Kidney capillary endothelial cell (primary cell): ENCODE data around the gene FRYL.
A peak's percentile ranks its signal among the peaks of the same experiment; 100 is the strongest.
"Not testable (repeated sequence)": the region's sequence is repeated elsewhere in the genome, so short reads cannot be mapped to it uniquely, and the experiment has no call there.

ENCODE experiments used
- DNase-seq: peaks from one replicate; pipeline ENCODE4 v3.0.0-alpha.2; 2018; ENCODE audit warnings: low spot score

Gene FRYL

DNA sequence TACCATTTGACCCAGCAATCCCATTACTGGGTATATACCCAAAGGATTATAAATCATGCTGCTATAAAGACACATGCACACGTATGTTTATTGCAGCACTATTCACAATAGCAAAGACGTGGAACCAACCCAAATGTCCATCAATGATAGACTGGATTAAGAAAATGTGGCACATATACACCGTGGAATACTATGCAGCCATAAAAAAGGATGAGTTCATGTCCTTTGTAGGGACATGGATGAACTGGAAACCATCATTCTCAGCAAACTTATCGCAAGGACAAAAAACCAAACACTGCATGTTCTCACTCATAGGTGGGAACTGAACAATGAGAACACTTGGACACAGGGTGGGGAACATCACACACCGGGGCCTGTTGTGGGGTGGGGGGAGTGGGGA, 34.9 kb downstream of the FRYL start:
- DNase-seq: not testable (repeated sequence)

DNA sequence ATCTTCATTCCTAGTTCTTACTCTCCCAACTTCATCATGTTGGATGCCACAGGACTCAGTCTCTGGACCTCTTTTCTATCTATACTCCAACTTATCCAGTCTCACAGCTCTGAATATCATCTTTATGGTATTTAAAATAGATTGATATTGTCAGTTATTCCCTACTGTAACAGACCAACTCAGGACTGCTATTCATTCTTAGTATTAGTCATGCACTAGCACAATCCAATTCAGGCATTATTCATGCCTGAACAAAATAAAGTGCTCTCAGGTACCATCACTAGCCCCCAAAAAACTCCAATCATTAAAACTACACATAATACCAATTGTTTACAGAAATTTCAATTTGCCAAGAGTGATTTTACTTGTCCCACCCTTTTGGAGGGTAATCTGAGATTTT, 37.7 kb downstream of the FRYL start:
- DNase-seq: no peak

DNA sequence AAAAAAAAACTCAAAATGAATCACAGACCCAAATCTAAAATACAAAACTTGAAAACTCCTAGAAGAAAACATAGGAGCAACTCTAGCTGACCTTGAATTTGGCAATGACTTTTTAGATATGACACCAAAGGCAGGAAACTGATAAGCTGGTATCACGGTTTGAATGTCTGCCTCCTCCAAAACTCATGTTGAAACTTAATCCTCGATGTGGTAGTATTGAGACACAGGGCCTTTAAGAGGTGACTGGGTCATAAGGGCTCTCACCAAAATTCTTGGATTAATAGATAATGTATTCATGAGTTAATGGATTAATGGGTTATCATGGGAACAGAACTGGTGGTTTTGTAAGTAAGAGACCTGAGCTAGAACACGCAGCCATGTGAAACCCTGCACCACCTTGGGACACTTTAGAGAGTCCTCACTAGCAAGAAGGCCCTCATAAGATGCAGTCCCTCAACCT, 40.5 kb downstream of the FRYL start:
- DNase-seq: no peak

DNA sequence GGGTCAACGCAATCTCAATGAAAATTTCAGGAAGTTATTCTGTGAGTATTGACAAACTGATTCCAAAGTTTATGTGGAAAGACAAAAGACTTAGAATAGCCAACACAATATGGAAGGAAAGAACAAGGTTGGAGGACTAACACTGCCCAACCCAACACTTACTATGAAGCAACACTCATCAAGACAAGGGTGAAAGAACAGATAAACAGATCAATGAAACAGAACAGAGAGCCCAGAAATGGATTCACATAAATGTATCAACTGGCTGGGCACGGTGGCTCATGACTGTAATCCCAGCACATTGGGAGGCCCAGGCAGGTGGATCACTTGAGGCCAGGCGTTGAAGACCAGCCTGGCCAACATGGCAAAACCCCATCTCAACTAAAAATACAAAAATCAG, 41.2 kb downstream of the FRYL start:
- DNase-seq: no peak

DNA sequence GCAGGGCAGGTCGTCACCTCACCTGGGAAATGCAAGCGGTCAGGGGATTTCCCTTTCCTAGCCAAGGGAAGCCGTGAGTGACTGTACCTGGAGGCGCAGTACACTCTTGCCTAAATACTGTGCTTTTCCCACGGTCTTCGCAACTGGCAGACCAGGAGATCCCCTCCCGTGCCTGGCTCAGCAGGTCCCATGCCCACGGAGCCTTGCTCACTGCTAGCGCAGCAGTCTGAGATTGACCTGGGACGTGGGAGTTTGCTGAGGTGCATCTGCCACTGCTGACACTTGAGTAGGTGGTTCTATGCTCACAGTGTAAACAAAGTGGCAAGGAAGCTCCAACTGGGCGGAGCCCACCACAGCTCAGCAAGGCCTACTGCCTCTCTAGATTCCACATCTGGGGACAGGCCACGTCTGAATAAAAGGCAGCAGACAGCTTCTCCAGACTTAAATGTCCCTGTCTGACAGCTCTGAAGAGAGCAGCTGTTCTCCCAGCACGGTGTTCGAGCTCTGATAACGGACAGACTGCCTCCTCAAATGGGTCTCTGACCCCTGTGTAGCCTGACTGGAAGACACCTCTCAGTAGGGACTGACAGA, 51.1 kb downstream of the FRYL start:
- not testable (repeated sequence) for DNase-seq

DNA sequence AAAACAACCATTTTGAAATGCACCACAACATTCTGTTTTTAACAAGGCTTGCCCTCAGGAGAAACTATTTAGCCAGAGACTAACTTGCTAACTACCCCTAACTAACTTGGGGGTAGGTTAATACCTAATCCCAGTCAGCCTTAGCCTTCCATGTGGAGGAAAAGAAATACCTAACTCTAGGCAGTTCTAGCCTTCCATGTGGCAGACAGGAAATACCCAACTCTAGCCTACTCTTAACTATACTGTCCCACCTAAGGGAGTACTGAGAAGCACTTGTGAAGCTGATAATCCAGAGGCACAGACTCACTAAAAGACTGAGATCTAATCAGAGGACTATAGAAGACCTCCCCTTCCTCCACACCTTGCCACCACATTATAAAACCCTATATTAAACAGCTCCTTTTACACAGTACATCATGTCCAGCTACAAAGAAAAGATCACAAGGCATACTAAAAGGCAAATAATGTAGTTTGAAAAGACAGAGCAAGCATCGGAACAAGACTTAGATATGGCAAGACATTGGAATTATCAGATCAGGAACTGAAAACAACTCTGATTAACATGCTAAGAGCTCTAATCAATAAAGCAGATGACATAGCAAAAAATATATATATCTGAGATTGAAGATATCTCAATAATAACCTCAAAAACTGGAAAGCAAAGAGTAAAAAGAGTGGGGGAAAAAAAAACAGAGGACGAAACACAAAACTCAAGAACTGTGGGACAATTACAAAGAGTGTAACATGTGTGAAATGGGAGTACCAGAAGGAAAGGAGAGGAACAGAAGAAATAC, 52.2 kb downstream of the FRYL start:
- no peak for DNase-seq

DNA sequence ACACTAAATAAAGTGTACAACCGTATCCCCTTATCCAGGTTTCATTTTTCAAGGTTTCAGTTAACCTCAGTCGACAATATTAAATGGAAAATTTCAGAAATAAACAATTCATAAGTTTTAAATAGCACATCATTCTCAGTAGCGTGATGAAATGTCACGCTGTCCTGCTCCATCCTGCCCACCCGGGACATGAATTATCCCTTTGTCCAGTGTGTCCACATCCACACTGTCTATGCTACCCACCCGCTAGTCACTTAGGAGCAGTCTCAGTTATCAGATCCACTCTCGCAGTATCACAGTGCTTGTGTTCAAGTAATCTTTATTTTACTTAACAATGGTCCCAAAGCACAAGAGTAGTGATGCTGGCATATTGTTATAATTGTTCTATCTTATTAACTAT, 54.7 kb downstream of the FRYL start:
- DNase-seq: no peak

DNA sequence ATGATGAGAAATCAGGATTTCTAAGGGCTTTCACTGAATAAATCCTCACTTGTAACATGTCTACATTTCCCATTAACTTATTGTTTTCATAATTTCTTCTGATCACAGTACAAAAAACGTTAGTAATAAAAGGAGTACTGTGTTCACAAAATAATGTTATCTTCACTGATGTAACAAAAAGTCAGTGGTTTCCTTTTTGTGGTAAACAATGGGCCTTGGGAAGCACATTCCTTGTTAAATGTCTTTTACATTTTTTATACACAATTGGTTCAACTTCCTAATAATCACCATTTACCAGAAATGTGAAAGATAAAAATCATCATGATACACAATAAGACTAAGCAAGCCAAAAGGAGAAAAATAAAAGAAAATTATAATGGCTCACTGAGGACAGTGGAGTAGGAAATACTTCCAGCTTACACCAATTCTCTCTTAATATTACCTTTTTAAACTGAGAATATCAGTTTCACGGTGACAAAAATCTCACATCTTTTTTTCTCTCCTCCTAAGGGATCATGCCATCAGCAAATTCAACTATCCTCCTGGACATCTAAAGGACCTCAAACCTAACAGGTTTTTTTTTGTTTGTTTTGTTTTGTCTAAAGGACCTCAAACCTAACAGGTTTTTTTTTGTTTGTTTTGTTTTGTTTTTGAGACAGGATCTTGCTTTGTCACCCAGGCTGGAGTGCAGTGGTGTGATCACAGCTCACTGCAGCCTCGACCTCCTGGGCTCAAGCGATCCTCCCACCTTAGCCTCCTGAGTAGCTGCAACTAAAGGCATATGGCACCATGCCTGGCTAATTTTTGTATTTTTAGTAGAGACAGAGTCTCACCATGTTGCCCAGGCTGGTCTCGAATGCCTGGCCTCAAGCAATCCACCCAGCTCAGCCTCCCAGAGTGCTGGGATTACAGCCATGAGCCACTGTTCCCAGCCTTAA, 57.3 kb downstream of the FRYL start:
- no peak for DNase-seq

DNA sequence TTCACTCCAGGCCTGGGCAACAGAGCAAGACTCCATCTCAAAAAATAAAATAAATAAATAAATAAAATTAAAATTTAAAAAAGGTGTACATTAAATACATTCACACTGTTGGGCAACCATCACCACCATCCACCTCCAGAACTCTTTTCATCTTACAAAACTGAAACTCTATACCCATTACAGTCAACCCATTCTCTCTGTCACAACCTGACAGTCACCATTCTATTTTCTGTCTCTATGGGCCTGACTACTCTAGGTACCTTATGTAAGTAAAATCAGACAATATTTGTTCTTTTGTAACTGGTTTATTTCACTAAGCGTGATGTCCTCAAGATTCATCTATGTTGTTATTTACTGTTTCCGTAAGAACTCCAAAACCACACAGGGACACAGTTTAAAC, 59.6 kb downstream of the FRYL start:
- DNase-seq: no peak

DNA sequence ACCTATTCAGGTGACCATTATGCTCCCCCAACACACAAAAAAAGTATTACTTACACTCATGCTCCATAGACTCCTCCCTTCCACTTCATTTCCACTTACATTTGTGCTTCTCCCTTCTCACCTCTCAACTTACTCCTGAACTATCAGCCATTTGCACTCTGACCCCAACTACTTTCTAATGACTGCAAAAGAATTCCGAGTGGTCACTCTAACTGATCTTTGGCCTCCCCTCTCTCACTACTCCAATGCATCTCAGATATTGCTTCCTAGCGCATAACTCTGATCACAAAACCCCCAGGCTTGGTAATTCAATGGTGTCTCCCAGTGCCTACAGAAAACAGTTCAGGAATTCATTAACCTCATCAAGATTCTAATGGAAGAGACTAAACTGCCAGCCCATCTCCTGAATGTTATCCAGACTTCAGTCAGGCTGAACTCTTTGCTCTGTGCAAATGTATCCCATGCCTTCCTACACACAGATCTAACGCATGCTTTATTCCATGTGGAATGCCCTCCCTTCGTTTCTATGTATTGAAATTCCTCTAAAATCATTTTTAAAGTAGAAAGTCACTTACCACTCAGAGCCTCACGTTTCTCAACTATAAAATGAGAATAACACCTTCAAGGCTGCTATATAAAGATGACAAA, 61.1 kb downstream of the FRYL start:
- DNase-seq: no peak

DNA sequence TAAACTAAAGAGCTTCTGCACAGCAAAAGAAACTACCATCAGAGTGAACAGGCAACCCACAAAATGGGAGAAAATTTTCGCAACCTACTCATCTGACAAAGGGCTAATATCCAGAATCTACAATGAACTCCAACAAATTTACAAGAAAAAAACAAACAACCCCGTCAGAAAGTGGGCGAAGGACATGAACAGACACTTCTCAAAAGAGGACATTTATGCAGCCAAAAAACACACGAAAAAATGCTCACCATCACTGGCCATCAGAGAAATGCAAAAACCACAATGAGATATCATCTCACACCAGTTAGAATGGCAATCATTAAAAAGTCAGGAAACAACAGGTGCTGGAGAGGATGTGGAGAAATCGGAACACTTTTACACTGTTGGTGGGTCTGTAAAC, 63.8 kb downstream of the FRYL start:
- not testable (repeated sequence) for DNase-seq

DNA sequence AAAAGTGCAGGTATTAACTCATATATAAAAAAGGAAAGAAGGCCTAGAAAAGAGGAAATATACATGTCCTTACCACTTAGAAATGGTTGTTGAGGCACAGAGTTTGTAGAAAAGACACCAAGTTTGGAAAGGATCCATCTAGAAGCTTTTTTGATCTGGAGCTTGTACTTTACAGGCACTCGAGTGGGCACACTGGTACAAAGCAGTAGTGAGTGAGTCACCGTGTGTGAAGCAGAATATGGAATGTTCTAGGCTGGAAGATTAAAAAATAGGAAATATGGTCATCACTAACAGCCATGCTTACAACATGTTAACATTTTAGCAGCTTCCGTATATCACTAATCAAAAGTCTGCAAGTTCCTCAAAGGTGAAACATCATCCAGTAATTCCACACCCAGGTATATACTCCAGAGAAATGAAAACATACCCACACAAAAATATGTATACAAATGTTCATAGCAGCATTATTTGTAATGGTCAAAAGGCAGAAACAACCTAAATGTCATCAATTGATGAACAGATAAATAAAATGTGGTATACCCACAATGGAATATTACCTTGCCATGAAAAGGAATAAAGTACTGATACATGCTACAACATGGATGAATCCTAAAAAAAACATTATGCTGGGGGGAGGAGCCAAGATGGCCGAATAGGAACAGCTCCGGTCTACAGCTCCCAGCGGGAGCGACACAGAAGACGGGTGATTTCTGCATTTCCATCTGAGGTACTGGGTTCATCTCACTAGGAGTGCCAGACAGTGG, 69.5 kb downstream of the FRYL start:
- no peak for DNase-seq

DNA sequence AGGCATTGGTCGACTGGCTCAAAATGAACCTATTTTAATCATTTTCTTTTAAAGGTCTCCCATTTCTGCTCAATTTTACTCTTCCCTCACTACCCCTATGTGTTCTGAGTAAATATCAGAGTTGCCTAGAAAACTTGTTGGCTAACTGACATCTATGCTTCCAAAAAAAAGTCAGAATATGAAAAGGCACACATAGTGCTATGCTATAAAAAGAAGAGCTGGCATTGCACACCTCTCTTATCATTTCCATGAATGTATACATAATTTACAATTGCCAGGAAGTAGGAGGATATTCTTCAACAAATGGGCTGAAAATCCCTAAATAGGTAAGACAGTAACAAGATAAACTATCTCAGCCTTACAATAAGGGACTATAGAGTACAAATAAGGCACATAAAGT, 70.2 kb downstream of the FRYL start:
- DNase-seq: no peak

DNA sequence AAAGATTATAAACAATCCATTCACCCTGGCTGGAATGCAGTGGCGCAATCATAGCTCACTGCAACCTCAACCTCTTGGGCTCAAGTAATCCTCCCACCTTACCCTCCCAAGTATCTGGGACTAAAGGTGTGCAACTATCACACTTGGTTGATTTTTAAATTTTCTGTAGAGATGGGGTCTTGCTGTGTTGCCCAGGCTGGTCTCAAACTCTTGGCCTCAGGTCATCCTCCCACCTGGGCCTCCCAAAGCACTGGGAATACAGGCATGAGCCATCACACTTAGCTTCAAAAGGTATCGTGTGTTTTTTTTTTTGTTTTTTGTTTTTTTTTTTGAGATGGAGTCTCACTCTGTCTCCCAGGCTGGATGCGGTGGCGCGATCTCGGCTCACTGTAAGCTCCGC, 71.5 kb downstream of the FRYL start:
- no peak for DNase-seq

DNA sequence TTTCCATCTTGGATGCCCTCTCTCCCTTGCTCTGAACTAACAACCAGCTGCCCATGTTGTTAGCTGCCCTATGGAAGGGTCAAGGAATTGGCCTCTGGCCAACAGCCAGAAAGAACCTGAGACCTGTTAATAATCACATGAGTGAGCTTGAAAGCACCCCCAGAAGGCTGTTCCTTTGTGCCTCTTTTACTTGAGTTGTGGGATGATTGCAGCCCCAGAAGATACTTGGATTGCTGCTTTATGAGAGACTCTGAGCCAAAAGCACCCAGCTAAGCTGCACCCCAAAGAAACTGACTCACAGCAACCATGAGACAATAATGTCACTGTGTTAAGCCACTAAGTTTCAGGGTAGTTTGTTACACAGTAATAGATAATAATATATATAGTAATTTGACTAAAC, 73.3 kb downstream of the FRYL start:
- no peak for DNase-seq

DNA sequence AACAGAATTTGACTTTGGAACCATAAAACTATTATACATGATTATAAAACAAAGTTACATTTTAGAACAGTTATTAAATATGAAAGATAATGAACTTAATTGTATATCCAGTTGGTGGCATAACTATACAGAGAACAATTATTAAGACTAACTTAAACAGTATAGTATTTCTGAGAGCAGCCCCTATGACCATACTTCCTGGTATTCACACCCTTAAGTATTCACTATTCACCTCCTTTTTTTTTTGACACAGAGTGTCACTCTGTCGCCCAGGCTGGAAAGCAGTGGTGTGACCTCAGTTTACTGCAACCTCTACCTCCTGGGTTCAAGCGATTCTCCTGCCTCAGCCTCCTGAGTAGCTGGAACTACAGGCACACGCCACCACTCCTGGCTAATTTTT, 74.5 kb downstream of the FRYL start:
- no peak for DNase-seq

DNA sequence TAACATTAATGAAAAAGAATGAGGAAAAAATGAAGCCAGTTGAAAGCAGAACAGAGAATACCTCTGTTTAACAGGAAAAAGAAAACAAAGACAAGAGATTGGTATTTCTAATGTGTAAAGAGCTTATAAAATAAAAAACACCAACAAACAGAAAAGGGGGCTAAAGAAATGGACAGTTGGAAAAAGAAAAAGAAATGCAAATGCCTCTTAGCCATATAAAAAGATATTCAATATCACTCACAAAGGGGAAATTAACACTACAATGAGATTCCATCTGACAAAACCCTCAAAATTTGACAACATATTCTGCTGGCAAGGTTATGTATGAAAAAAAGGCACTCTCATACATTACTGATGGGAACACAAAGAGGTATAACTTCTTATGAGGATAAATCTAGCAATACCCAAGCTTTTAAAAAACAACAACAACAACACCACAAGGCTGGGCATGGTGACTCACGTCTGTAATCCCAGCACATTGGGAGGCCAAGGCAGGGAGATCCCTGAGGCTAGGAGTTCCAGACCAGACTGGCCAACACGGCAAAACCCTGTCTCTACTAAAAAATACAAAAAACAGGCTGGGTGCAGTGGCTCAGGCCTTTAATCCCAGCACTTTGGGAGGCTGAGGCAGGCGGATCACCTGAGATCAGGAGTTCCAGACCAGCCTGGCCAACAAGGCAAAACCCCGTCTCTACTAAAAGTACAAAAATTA, 75.8 kb downstream of the FRYL start:
- DNase-seq: no peak

DNA sequence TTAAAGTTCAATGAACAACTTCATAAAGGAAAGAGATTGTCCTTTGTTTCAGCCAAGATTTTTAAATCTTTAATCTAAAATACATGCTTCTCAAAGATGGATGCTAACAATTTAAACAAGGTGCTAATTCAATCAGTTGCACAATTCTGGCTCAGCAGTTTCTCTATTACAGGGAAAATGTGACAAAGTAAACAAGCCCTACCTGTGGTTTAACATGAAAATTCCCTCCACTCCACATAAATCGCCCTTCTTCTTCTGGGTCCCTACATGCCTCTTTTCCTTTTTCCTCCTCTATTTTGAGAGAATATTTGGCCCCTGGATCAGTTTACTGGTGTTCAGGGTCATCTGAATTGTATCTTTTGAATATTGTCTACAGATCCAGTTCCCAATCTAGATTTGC, 80.6 kb downstream of the FRYL start:
- DNase-seq: no peak

DNA sequence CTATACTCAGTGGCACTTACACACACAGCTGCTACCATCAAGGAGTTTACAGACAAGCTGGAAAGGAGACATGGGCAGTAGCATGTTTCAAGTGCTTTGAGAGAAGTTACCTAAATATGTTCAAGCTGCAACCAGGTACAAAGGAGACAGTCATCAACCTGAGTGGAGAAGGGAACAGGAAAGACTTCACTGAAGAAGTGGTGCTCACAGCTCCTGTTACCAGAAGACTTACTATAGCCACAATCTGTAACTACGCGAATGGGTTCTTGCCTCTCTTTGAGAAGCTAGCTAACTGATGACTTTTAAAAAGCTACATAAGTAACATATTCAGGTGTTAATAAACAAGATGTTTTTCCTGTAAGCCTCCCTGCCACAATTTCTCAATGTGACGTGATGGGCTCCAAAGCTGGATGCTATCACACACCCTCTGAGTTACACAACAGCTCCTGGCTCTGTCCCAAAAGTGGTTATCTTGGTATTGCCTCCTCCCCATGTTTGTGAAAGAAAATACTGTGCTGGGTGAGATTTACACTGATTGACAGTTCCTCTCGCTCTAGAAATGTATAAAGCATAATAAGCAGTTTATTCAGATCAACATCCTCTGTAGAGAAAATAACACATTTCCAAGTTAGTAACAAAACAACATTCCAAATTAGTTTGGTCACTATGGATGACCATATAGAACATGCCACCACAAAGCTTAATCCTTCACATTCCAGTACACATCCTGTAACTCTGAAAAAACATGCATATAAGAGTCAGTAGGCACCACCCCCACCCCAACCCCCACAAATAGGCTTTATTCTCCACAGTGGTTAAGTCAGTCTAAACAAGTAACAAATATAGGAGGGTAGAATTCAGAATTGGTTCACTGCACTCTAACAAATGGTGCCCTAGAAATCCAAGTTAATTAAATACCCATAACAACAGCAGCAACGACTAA, 81.8 kb downstream of the FRYL start:
- peak; percentile 88 for DNase-seq

DNA sequence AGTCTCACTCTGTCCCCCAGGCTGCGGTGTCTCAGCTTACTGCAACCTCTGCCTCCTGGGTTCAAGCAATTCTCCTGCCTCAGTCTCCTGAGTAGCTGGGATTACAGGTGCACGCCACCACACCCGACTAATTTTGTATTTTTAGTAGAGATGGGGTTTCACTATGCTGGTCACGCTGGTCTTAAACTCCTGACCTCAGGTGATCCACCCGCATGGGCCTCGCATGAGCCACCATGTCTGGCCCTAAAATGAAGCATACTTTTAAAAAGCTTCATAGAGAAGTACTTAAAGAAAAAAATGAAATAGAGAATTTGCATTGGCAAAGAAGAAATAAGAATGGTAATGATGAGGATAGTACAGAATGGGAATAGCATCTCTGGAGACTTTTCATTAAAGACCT, 82.6 kb downstream of the FRYL start:
- not testable (repeated sequence) for DNase-seq
